Gastroesophageal sphincter (tissue), 4 donors: ENCODE measurements around the gene STX7. TPM values are rescaled to one million over a fixed set of nuclear protein-coding genes. Genes with fewer than 3 reads are reported as not detected.
A peak's percentile ranks its signal among the peaks of the same experiment; 100 is the strongest.

ENCODE experiments used
- ATAC-seq: fragments of 150-250 bp; one replicate; pipeline ENCODE4 v1.9.1; 2016; ENCODE audit warnings: mild to moderate bottlenecking, moderate library complexity
- H3K27ac ChIP-seq, 4 donors: fragments of 200-600 bp; sonication (generic) in 3 of 4; 1 replicate in 3 of 4; 2 replicates in 1 of 4; pipeline ENCODE4 v1.5.1; 2016 to 2019
- H3K27me3 ChIP-seq: fragments of 200-600 bp; sonication (generic); one replicate; pipeline ENCODE4 v1.5.1; 2019
- H3K36me3 ChIP-seq, 2 donors: fragments of 200-600 bp; sonication (generic); one replicate each; pipeline ENCODE4 v1.5.1; 2019; ENCODE audit warnings: control low read depth in 1 of 2
- H3K4me1 ChIP-seq, 3 donors: fragments of 200-600 bp; sonication (generic); 1 replicate in 2 of 3; 2 replicates in 1 of 3; pipeline ENCODE4 v1.5.1; 2016 to 2019; ENCODE audit warnings: control low read depth in 2 of 3
- H3K4me3 ChIP-seq, 2 donors: fragments of 200-600 bp; sonication (generic); one replicate each; pipeline ENCODE4 v1.5.1; 2019; ENCODE audit warnings: mild to moderate bottlenecking in 1 of 2, moderate library complexity in 1 of 2
- H3K9me3 ChIP-seq, 3 donors: fragments of 200-600 bp; sonication (generic); one replicate each; pipeline ENCODE4 v1.5.1; 2017 to 2019; ENCODE audit warnings: control low read depth in 2 of 3
- EP300 ChIP-seq: sonication (generic); formaldehyde crosslinking; IDR thresholded peaks from one replicate; pipeline ENCODE4 v1.6.1; 2017; ENCODE audit warnings: antibody characterized with exemption, mild to moderate bottlenecking
- POLR2A ChIP-seq, 2 donors: fragments of 450-650 bp; IDR thresholded peaks; one replicate each; pipeline ENCODE4 v1.6.1; 2017; ENCODE audit warnings: antibody characterized with exemption in 2 of 2, mild to moderate bottlenecking in 2 of 2, moderate library complexity in 1 of 2
- POLR2AphosphoS5 ChIP-seq: sonication (generic); formaldehyde crosslinking; IDR thresholded peaks from one replicate; pipeline ENCODE4 v1.6.1; 2017; ENCODE audit warnings: antibody characterized with exemption
- WGBS, 2 donors: methylation state at CpG; one replicate each; pipeline ENCODE4 v1.1.5; 2018; ENCODE audit warnings: low coverage in 1 of 2; 5-methylcytosine and 5-hydroxymethylcytosine counted together
- total RNA-seq, 4 donors: library from RNA; depleted of rRNA; stranded (reverse); fragments of >200 nt; gene quantifications; one replicate each; pipeline ENCODE4 v1.1.0, GENCODE V29; 2016
- TF ChIP-seq, protein P1 (sequence below), 4 experiments: fragments of 200-600 bp in 2 of 4; fragments of 450-650 bp in 2 of 4; sonication (generic) in 1 of 4; IDR thresholded peaks; one replicate each; pipeline ENCODE4 v1.5.1; 2017 to 2019; ENCODE audit warnings: antibody characterized with exemption in 4 of 4, mild to moderate bottlenecking in 2 of 4, moderate library complexity in 2 of 4

STX7 gene
- total RNA-seq, 4 donors from 2014 or later: 59.5 to 102 (median 65.3) TPM

DNA sequence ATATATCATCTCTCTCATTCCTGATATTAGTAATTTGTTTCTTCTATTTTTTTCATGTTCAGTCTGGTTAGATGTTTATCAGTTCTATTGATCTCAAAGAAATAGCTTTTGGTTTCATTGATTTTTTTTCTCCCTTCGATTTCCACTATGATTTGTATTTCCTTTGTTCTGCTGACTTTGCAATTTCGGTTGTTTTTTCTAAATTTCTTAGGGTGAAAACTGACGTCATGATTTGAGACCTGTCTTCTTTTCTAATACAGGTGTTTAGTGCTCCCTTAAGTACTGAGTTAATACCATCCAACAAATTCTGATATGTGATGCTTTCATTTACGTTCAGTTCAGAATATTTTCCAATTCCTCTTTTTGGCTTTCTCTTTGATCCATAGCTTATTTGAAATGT is 25.2 kb downstream of the STX7 start:
- no peaks in the 10 kb centered on the region for H3K27me3 ChIP-seq
- H3K27ac ChIP-seq: no peak overlapping the region
- peaks cover 5 to 51% (median 12%) of the 10 kb centered on the region in 3 donors for H3K4me1 ChIP-seq
- no peaks in the 10 kb centered on the region for H3K36me3 ChIP-seq
- H3K4me3 ChIP-seq: no peak overlapping the region
- no peak for ATAC-seq
- no peaks in the 10 kb centered on the region for H3K9me3 ChIP-seq
- TF ChIP-seq, protein P1, sequence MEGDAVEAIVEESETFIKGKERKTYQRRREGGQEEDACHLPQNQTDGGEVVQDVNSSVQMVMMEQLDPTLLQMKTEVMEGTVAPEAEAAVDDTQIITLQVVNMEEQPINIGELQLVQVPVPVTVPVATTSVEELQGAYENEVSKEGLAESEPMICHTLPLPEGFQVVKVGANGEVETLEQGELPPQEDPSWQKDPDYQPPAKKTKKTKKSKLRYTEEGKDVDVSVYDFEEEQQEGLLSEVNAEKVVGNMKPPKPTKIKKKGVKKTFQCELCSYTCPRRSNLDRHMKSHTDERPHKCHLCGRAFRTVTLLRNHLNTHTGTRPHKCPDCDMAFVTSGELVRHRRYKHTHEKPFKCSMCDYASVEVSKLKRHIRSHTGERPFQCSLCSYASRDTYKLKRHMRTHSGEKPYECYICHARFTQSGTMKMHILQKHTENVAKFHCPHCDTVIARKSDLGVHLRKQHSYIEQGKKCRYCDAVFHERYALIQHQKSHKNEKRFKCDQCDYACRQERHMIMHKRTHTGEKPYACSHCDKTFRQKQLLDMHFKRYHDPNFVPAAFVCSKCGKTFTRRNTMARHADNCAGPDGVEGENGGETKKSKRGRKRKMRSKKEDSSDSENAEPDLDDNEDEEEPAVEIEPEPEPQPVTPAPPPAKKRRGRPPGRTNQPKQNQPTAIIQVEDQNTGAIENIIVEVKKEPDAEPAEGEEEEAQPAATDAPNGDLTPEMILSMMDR (IDR thresholded peaks at IDR 0.05): no peak
- TF ChIP-seq POLR2AphosphoS5 (no peak), EP300 (no peak), POLR2A (IDR thresholded peaks at IDR 0.05) (no peak)
- WGBS, 2 donors: 78 to 80% methylated on average over 4 of the region's 4 CpGs

DNA sequence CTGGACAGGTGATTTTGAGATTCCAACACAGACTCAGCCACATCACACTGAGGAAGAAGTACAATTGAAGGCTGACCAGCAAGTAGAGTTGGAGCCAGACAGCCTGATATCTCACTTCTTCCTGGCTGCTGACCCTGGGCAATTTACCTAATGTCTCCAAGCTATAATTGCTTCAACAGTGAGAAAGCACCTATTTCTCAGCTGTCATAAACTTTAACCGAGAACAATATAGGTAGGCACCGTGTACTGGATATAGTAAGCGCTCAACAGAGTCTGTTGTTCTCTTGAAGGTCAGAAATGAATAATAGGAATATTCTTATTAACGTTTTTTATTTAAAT is 28.3 kb downstream of the STX7 start:
- Histone ChIP-seq H3K9me3 (no peaks in the 10 kb centered on the region), H3K4me3 (no peak overlapping the region), H3K27ac (no peak overlapping the region), H3K4me1 (peaks cover 5 to 47% (median 6%) of the 10 kb centered on the region in 3 donors), H3K36me3 (no peaks in the 10 kb centered on the region), H3K27me3 (no peaks in the 10 kb centered on the region)
- 57 to 58% methylated on average over 4 of the region's 4 CpGs for WGBS, 2 donors
- no peak for TF ChIP-seq EP300
- TF ChIP-seq, protein P1 (IDR thresholded peaks at IDR 0.05): no peak
- no peak for TF ChIP-seq POLR2AphosphoS5
- TF ChIP-seq POLR2A (IDR thresholded peaks at IDR 0.05): no peak
- ATAC-seq: no peak

DNA sequence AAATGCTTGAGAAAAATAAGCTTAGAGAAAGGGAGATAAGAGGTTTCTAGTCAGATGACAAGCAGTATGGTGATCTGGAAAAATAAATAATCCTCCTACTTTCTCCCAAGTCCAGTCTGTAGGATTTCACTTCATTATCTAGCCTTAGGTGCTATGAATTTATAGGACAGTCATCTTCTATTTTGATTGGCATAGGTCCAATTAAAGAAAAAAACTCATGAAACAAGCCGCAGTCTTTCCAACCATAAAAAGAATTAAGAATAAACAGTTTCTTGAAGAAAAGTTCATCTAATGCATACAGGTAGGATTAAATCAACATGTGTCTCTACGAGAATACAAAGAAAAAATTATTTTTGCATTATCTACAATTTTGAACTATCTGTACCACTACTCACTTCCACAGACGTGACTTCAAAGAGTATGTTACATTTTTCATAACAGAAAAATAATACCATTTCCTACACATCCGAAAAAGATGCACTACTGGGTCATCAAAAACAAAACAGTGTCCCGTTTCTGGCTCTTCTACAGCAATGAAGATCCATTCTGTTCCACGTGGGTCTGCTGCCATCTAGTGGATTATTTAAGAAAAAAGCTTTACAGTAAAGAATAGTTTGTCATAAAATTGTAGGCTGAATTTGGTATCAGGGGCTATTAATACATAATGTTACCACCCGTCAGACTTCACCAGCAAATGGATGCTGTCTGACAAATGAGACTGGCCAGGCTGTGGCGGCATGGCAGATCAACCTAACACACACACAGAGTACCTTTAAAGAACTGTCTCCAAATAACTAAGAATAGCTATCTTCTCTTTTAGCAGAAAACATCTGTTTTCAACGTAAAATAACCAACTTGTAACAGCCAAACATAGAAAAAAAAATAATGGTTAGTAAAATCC is 28.9 kb downstream of the STX7 start:
- Histone ChIP-seq H3K9me3 (no peaks in the 10 kb centered on the region), H3K36me3 (no peaks in the 10 kb centered on the region), H3K4me3 (no peak overlapping the region), H3K27ac (no peak overlapping the region), H3K4me1 (peaks cover 5 to 47% (median 6%) of the 10 kb centered on the region in 3 donors), H3K27me3 (no peaks in the 10 kb centered on the region)
- 21 to 22% methylated on average over 8 to 9 of the region's 9 CpGs for WGBS, 2 donors
- peak; percentile 58 for ATAC-seq
- TF ChIP-seq, protein P1 (IDR thresholded peaks at IDR 0.05): peak; percentile 60 to 78 (median 75)
- TF ChIP-seq POLR2A (IDR thresholded peaks at IDR 0.05): no peak

DNA sequence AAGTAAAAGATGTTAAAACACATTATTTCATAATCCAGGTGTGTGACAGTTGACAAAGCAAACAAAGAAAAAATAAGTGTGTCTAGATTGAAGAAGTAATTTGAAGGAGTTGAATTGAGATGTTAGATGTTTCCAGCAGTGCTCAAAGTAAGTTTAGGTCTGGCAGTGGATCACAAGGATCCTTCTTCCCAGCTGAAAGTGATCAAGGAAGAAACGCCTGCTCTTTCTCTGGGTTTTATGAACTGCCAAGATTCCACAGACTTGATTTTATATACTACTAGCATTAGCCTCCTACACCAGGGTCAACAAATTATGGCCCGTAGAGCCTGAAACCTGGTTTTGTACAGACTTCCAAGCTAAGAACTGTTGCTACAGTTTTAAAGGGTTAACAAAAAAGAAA is 30.3 kb downstream of the STX7 start:
- no peak for ATAC-seq
- Histone ChIP-seq H3K9me3 (no peaks in the 10 kb centered on the region), H3K36me3 (no peaks in the 10 kb centered on the region), H3K27me3 (no peaks in the 10 kb centered on the region), H3K27ac (no peak overlapping the region), H3K4me1 (peaks cover 5 to 53% (median 6%) of the 10 kb centered on the region in 3 donors), H3K4me3 (no peak overlapping the region)
- TF ChIP-seq, protein P1 (IDR thresholded peaks at IDR 0.05): no peak
- TF ChIP-seq EP300 (no peak), POLR2AphosphoS5 (no peak), POLR2A (IDR thresholded peaks at IDR 0.05) (no peak)
- 25 to 63% methylated on average over 2 of the region's 2 CpGs for WGBS, 2 donors

DNA sequence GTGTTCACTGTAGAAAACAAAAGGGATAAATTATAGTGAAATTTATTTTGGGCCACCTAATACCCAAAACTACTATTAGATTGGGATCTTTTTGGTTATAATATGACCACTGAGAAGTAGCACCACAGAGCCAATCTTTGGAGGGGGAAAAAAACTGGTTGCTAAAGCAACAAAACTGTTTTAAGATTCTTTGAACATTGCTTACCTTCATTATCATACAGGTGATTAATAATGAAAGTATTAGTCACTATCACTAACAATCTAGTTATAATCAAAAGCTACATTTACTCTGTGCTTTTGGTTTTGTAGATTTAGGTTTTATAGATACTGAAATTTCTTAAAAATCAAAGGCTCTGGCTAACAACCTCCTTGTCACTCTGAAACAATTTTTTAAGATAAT is 31.7 kb downstream of the STX7 start:
- Histone ChIP-seq H3K36me3 (no peaks in the 10 kb centered on the region), H3K27ac (no peak overlapping the region), H3K4me3 (no peak overlapping the region), H3K27me3 (no peaks in the 10 kb centered on the region), H3K9me3 (no peaks in the 10 kb centered on the region), H3K4me1 (peaks cover 5 to 60% (median 6%) of the 10 kb centered on the region in 3 donors)
- TF ChIP-seq POLR2AphosphoS5 (no peak), POLR2A (IDR thresholded peaks at IDR 0.05) (no peak), EP300 (no peak)
- TF ChIP-seq, protein P1 (IDR thresholded peaks at IDR 0.05): no peak
- no peak for ATAC-seq
